GM19035 (cell line): ENCODE measurements around the gene PGGHG.

Experiments used
- ATAC-seq: cut with Tn5 transposase; IDR thresholded peaks from one replicate; pipeline ENCODE4 v1.9.1; 2021; ENCODE audit not compliant: unreplicated experiment

PGGHG gene

DNA sequence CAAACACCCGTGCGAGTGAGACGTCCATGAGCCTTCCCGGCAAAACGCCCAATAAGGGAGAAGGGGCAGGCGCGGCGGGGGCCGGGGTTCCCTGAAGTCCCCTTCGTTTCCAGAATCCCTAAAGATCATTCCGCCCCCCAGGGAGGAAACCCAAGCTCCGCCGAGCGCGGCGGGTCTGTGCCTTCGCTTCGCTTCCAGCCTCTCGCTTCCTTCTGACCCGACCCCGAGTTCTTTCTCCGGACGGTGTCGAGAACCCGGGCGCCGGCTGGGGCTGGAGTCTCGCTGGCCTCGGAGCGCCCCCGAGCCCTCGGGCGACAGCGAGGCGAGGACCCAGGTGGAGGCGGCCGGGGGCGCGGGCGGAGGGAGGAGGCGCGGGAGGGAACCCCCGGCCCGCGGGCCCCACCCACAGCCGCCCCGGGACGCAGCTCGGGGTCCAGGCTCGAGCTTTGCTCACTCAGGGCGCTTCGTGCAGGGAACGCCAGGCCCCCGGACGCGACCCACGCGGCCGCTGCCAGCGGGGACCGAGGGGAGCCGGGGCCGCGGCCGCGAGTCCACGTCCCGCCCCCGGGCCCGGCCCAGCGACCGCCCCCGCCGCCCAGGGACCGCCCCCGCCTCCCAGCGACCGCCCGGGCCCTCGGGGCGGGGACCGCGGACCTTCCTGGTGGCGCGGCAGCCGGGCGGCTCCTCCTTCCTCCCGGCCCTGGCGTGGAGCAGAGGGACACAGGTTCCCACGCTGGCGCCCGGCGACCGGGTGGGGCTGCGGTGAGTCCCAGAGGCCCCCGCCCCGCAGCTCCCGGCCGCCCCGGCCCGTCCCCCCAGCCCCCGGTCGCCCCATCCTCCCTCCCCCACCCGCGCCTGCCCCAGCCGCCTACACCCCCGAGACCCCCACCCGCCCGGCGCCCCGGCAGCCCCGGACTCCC lies at the start of gene PGGHG:
Gene PGGHG (plus strand): TSS at position 649 of the 920 bp plus-strand sequence. CDS start 691 bp downstream, outside the sequence.
- ATAC-seq = peak; percentile 59

DNA sequence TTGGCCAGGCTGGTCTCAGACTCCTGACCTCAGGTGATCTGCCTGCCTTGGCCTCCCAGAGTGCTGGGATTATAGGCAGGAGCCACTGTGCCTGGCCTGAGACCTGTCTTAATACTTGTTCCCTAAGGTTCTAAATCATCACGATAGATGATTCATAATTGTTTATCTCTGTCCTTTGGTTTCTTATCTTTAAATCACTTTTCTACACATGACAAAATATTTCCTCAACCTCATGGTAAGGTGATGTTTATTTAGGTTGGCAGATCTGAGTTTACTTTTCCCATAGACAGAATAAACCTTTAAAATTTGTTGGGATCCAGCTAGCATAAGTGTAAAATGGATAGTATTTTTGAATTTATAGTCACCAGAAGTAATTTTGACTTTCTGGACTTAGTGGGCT lies 48.6 kb upstream of the PGGHG start:
- no peak for ATAC-seq

DNA sequence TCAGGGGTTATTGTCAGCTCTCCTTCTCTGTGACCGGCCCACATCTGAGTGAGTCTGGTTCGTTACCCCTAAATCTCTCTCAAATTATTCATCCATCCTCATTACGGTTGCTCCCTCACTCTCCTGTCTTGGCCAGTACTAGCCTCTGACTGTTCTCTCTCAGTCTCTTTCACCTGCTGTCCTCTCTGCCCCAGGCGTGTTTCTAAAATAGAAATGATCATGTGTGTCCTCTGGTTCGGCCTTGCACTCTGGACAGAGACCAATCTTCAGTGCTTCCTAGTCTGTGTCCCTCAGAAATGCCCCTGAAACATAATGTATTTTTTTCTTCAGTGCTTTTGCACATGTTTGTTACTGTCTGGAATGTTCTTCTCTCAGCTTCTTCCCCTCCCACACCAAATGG lies 47.3 kb upstream of the PGGHG start:
- no peak for ATAC-seq

DNA sequence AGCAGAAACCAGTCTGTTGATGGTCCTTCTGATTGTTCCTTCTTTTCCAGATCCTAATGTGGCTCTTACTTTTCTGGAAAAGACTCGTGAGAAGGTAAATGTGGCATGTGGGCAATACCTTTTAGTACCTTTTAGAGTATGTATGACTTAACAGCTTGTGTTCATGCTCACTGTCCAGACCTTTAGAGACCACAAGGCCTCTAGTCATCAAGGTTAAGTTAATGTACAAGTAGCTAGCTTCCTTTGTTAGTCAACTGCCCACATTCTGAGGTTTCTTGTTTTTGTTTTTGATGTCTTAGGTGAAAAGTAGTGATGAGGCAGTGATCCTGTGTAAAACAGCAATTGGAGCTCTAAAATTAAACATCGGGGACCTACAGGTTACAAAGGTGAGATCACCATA lies 44.5 kb upstream of the PGGHG start:
- no peak for ATAC-seq

DNA sequence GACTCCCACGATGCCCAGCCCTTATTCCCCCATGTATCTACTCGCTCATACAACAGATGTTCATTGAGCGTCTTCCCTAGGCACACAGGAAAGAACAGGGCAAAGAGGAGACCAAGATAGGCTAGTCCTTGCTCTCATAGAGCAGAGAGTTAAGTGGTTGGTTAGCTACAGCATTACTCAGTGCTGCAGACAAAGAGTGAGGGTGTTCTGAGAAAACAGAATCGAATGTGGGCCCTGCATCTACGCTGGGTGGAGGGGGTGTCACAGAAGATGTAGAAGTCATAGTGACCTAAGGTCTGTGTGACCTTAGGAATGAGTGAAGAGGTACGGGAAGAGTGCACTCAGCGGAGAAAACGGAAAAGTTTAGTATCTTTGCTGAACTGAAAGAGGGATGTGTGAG lies 39.9 kb upstream of the PGGHG start:
- ATAC-seq = no peak

DNA sequence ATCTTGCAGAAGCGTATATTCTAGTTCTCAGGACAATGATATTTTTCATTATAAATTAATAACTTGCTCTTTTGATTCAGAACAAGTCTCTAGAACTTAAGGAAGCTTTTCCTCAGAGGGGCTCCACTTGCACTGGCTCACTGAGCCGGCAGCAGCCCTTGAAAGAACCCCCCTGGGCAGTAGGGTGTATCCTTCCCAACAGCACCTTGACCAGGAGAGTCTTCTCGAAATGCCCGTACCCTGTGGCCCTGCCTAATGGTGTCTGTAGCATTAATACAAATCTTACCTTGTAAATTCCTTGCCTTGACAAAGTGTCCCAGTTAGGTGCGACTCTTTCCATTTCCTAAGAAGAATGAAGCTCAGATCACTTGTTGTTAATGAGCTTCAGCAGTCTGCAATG lies 38.7 kb upstream of the PGGHG start:
- ATAC-seq = no peak

DNA sequence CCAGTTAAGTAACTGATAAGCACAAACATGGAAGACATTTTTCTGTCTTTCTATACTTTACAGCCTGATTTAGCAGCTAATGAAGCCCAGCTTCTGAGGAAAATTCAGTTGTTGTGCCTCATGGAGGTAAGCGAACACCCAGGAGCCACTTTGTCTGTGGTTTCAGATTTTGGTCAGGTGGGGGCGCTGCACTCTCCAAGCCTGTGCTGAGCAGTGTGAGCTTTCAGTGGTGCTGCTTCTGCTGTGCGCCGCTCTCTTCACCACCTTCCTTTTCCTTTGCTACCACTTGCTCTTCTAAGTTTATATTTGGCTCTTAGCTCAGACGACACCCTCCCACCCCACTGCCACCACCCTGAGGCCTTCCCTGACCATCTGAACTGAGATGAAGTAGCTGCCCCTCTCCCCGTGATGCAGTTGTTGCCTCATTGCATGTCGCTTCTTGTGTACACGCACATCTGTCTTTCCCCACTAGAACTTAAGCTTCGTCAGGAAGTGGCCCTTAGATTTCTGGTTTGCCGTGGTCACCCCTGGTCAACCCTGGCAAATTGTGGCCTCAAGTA lies 38.1 kb upstream of the PGGHG start:
- ATAC-seq = no peak

DNA sequence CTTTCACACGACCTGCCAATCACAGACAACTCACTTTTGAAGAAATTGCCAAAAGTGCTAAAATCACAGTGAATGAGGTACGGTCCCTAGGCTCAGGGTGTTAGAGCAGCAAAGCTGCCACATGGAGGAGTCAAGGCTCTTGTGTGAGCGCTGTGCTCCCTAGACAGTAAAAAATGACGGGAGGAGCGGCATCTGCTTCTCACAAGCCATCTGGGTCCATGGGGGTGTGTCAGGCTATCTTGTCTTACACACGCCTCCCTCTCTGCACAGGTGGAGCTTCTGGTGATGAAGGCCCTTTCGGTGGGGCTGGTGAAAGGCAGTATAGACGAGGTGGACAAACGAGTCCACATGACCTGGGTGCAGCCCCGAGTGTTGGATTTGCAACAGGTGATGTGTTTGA lies 37.4 kb upstream of the PGGHG start:
- ATAC-seq = no peak

DNA sequence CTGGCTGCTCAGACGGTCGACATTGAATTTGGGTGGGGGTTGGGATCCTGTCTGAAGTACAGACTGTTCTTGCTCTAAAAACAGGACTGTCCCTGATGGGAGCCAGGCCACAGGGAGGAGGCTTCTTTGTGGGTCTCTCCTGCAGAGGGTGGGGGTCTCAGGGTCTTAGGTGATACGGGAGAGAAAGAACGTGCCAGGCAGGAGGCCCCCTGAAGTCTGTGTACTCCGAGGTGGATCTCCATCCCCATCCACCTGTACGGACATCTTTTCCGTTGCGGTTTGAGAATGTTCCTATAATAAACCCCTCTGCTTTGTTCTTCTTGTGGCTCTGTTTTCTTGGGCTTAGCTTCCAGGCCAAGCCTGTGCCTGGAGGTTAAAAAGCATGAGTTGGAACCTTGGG lies 36.3 kb upstream of the PGGHG start:
- ATAC-seq = no peak

DNA sequence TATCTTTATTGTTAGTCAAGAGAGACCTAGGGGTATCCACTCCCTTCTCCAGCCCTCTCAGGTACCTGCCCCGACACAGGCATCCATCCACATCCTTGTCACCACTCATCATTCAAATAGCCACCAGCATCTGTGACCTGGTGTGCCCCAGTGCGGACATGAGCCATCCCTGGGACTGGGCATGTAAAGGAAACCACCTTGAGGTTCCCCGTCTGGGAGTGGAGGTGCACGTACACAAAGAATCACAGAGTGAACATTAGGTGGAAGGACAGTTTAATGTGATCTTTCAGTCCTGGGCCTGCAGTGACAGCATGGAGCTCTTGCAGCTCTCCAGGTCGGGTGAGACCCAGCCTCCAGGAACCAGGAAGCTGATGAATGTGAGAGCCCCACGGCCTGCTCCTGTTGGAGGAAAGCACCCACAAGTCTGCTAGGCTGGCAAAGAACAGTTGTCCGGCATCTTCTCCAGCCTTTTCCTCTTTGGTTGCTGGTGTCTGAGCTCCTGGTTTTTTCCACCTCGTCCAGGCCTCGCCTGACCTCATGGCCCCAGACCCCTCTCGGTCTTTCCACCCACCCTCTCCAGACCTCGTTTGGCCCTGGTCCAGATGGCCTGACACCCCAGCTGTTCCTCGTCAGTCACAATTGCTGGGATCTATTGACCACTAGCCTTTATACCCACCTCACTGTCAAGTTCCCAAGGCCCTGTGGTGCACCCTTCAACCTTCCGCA lies 35.6 kb upstream of the PGGHG start:
- no peak for ATAC-seq

DNA sequence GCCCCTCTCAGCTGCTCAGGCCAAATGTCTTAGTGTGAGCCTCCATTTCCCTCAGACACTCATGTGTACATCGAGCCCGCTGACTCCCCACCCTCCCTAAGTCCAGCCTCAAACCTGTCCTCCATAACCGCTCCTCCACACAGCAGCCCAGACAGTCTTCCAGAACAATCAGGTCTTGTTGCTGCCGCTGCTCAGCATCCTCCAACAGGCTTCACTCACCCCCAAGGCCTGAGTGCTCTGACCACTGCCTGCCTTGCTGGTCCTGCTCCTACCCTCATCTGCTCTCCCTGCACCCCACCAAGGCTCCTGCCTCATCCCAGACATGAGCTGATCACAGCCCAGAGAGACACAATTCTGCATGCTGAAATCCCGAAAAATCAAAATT lies 35.0 kb upstream of the PGGHG start:
- no peak for ATAC-seq

DNA sequence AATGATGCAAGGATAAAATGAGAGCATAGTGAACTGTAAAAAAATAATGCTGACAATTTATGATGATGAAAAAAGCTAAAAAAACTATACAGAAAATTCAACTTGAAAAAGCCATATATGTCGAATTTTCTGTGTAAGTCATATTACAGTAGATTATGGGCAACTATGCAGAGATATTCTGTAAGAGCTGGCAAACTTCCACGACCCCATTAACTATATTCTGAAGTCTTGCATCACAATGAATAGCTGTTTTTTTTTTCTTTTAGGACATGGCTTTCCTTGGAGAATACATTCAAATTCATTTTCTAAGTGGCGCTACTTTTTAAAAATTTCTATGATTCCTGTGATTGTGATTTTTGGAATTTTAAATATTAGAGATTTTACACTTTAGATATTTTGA lies 33.8 kb upstream of the PGGHG start:
- ATAC-seq = no peak

DNA sequence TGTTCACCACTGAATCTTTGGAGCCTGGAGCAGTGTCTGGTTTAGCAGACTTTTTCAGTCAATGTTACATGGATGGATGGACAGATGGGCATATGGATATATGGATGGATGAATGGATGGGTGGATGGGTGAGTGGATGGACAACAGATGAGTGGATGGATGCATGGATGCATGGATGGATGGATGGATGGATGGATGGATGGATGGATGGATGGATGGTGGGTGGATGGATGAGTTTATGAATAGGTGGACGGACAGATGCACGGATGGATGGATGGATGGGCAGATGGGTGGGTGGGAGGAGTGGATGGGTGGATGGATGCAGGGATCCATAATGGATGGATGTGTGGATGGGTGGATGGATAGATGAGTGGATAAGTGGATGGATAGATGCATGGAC lies 33.1 kb upstream of the PGGHG start:
- ATAC-seq = no peak

DNA sequence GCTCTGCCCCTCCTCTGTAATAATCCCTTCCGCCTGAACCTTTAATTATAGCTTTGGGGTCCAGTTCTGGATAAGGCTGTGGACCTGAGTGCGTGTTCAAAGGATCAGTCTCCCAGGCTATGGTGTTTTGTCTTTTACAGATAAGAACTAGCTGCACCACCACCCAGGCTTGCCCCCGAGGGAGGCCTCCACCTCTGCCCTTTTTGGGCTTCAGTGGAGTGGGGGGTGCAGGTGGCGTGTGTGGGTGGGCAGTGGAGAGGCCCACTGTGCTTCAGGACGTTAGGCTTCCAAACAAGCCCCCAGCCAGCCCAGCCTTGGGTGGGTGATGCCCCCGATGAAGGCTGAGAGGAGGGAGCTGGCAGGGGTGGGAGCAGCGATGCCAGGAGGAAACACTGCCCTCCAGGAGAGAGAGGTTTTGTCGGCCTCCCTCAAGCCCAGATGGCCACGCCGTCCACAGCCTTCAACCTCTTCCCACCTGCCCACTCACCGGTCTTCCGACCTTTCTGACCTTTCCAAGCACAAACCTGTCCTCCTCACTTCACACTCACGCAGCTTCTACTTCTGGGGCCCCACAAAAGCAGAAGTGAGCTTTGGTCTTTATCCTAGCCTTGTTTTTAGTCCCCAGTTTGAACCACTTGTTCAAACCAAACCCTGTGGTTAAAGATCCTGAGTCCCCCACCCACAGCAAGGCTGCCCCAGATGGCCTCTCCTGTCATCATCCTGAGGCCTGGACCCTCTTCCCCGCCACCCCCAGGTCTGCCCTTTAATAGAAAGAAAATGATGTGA lies 31.8 kb upstream of the PGGHG start:
- ATAC-seq = no peak

DNA sequence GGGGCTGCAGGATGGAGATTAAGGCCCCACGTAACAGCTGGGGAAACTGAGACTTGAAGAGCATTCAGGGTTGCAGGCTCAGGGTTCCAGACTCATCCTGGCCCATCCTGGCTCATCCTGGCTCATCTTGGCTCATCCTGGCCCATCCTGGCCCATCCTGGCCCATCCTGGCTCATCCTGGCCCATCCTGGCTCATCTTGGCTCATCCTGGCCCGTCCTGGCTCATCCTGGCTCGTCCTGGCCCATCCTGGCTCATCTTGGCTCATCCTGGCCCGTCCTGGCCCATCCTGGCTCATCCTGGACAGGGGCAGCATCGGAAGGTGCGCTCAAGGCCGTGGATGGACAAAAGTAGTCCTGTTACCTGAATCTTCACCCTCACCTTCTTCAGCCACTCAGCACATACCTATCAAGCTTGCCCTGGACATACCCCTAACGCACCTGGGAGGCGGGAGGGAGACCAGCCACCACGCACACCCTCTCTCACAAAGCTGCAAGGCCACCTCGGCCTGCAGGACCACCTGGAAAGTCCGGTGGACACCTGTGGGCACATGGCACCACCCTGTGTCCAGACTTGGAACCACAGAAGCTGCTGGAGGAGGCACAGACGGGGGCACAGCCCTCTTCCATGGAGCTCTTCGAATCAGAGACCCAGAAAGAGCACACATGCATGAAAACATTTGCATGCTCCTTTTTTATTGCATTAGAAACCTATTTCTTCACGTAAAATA lies 31.0 kb upstream of the PGGHG start:
- no peak for ATAC-seq

DNA sequence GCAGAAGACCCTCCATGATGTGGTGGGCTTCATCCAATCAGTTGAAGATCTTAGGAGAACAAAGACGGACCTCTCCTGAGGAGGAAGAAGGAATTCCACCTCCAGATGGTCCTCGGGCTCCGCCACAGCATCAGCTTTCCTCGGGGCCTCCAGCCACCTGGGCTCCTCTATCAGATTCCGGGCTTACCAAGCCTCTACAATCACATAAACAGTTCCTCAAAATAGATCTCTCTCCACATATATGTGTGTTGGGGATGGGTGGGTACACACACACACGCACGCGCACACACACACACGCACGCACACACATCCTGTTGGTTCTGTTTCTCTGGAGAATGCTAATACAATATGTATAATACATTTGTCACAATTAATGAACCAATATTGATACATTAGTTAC lies 29.5 kb upstream of the PGGHG start:
- ATAC-seq = no peak

DNA sequence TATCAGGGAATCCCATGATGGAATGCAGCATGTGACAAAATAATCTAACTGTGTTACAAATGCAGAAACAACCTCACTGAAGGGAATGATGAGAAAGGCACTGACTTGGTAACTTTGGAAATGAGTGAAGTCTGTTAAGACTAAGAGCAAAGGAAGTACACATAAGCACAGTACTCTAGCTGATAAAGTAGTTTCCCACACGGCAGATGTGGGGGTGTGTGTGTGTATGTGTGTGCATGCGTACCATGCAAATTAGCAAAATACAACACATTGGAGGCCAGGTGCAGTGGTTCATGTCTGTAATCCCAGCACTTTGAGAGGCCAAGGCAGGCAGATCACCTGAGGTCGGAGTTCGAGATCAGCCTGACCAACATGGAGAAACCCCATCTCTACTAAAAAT lies 27.3 kb upstream of the PGGHG start:
- ATAC-seq = no peak

DNA sequence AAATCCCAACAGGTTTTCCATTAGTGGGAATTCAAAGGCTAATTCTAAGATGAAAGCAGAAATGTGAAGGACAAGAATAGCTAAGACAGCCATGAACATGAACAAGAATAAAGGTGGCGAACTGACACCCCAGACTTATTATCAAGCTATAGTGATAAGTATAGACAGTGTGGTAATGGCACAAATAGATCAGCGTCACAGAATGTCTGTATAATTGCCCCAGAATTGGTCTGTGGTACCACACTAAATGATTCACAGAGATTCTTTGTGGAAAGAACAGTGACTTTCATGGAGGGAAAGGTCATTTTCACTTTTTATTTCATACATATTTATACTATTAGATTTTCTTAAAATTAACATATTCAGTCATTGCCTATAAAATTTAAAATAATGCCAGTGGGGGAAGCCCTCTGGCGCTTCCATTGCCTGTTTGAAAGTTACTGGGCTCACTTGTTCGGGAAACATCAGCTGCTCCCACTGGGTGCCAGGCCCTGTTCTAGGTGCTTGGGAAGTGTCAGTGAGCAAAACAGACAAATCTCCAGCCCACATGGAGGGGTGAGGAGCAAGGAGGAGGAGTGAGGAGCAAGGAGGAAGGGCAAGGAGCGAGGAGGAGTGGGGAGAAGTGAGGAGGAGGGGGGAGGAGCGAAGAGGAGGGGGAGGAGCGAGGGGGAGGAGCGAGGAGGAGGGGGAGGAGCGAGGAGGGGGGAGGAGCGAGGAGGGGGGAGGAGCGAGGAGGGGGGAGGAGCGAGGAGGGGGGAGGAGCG lies 22.1 kb upstream of the PGGHG start:
- no peak for ATAC-seq

DNA sequence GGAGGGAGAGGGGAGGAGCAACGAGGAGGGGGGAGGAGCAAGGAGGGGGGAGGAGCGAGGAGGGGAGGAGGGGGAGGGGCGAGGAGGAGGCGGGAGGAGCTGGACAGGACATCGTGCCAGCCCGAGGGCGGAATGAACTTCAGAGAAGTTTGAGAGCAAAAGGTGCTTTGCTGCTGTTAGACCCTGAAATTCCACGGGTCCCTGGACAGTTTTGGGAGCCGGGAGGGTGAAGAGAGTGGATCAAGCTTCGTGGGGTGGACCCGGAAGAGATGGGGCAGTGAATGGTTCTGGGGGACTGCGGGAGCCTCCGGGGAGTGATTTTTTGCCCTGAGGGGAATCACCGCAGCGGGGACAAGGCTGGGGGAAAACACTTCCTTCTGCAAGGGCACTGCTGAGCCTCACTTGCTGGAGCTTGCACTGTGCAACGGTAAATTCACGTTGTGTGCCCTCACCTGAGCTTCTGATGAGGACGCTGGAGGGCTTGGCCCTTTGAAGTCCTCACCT lies 21.4 kb upstream of the PGGHG start:
- ATAC-seq = no peak

DNA sequence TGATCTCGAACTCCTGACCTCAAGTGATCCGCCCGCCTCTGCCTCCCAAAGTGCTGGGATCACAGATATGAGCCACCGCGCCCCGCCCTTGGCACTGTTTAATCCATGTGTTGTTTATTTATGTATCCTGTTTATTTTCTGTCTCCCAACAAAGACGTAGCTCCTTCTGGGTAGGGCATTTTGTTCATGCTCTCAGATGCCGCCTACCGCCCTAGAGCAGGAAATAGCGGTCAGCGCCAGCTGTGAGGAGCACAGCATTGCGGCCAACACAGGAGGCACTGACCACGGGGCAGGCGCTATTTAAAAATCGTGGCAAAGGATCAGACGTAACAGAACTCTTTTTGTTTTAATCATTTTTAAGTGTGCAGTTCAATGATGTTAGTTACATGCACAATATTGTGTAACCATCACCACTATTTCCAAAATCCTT lies 20.2 kb upstream of the PGGHG start:
- ATAC-seq = peak; percentile 40
